PC-3 (cell line): Measurements from ENCODE around the gene CDK1. TPM values are rescaled to one million over a fixed set of nuclear protein-coding genes. Genes with fewer than 3 reads are reported as not detected.

Experiments
- ATAC-seq: fragments of 200-7000 bp; cut with Tn5 transposase; 2 replicates; pipeline ENCODE4 v1.9.1; 2020; ENCODE audit warnings: mild to moderate bottlenecking, moderate library complexity
- BruUV-seq: library from RNA; stranded (reverse); fragments of 400-500 nt; replicated peaks from 2 replicates; lab custom pipeline; 2021; lab: Mats Ljungman, UMichigan
- CTCF ChIA-PET: fragments of 300-600 bp; sonication (Branson Sonifier 250); formaldehyde crosslinking; loops from one replicate; lab custom pipeline; 2022; ENCODE audit warnings: antibody characterized with exemption; lab: Charles Lee
- POLR2A ChIA-PET: fragments of 300-600 bp; sonication (Branson Sonifier 250); formaldehyde crosslinking; loops from one replicate; lab custom pipeline; 2022; ENCODE audit warnings: antibody characterized with exemption; ENCODE audit not compliant: unreplicated experiment; lab: Charles Lee
- DNase-seq: peaks from one replicate; pipeline ENCODE4 v3.0.0-alpha.2; 2015
- H2AFZ ChIP-seq: fragments of 300-600 bp; sonication (generic); 2 replicates; pipeline ENCODE4 v1.6.0; 2016; ENCODE audit warnings: antibody characterized with exemption, low read length
- H3F3A ChIP-seq: fragments of 300-600 bp; sonication (generic); one replicate; pipeline ENCODE4 v1.6.0; 2017; ENCODE audit warnings: antibody characterized with exemption, low read length, control low read depth, mild to moderate bottlenecking; ENCODE audit not compliant: unreplicated experiment
- H3K27ac ChIP-seq: fragments of 300-600 bp; sonication (generic); 2 replicates; pipeline ENCODE4 v1.5.1; 2016; ENCODE audit warnings: mild to moderate bottlenecking, low read length
- H3K27me3 ChIP-seq: fragments of 300-600 bp; sonication (generic); 2 replicates; pipeline ENCODE4 v1.6.1; 2016; ENCODE audit warnings: low read length, mixed read lengths
- H3K36me3 ChIP-seq: fragments of 300-600 bp; sonication (generic); 2 replicates; pipeline ENCODE4 v1.6.1; 2016; ENCODE audit warnings: low read depth, mixed run types, low read length, mixed read lengths
- H3K4me1 ChIP-seq: fragments of 300-600 bp; sonication (generic); 2 replicates; pipeline ENCODE4 v1.5.1; 2016; ENCODE audit warnings: low read length; ENCODE audit not compliant: insufficient read depth
- H3K4me2 ChIP-seq: fragments of 300-600 bp; sonication (generic); 2 replicates; pipeline ENCODE4 v1.6.0; 2016; ENCODE audit warnings: low read length
- H3K4me3 ChIP-seq: fragments of 300-600 bp; sonication (generic); 2 replicates; pipeline ENCODE4 v1.5.1; 2016; ENCODE audit warnings: mild to moderate bottlenecking, low read length, mixed read lengths
- H3K79me2 ChIP-seq: fragments of 300-600 bp; sonication (generic); 2 replicates; pipeline ENCODE4 v1.6.1; 2017; ENCODE audit warnings: low read length, mixed read lengths
- H3K9ac ChIP-seq: fragments of 300-600 bp; sonication (generic); 2 replicates; pipeline ENCODE4 v1.6.0; 2016; ENCODE audit warnings: mild to moderate bottlenecking, low read length
- H3K9me2 ChIP-seq: fragments of 300-600 bp; sonication (generic); replicated peaks from 2 replicates; pipeline ENCODE4 v1.6.1; 2016; ENCODE audit warnings: mixed run types, low read length, mixed read lengths
- H3K9me3 ChIP-seq: fragments of 300-600 bp; sonication (generic); 2 replicates; pipeline ENCODE4 v1.6.1; 2016; ENCODE audit warnings: low read length, mixed read lengths
- H4K20me1 ChIP-seq: fragments of 300-600 bp; sonication (generic); 2 replicates; pipeline ENCODE4 v1.6.1; 2016; ENCODE audit warnings: low read length, mixed read lengths
- EZH2 ChIP-seq: fragments of 300-600 bp; sonication (generic); IDR thresholded peaks from one replicate; pipeline ENCODE4 v1.6.1; 2017; ENCODE audit warnings: antibody characterized with exemption, mild to moderate bottlenecking, low read length; ENCODE audit not compliant: unreplicated experiment
- EZH2phosphoT487 ChIP-seq: fragments of 300-600 bp; sonication (generic); IDR thresholded peaks from 2 replicates; pipeline ENCODE4 v1.6.1; 2018; ENCODE audit warnings: mild to moderate bottlenecking, antibody characterized with exemption, low read length, borderline replicate concordance
- intact Hi-C: fragments of 100-400 bp; cut with micrococcal nuclease; formaldehyde crosslinking; loops from 2 replicates; pipeline ENCODE4 v1.9.0; 2023
- total RNA-seq: library from RNA; depleted of rRNA; stranded (reverse); fragments of >200 nt; gene quantifications from 2 replicates; pipeline ENCODE4 v1.2.3, GENCODE V29; 2014
- TF ChIP-seq, protein P1 (sequence below): fragments of 300-600 bp; sonication (generic); conservative IDR thresholded peaks from 2 replicates; pipeline ENCODE4 v1.5.1; 2017; ENCODE audit warnings: antibody characterized with exemption, low read depth, mild to moderate bottlenecking, low read length

The CDK1 gene
- total RNA-seq, 1 experiment from 2014 or later, result 202 TPM

DNA sequence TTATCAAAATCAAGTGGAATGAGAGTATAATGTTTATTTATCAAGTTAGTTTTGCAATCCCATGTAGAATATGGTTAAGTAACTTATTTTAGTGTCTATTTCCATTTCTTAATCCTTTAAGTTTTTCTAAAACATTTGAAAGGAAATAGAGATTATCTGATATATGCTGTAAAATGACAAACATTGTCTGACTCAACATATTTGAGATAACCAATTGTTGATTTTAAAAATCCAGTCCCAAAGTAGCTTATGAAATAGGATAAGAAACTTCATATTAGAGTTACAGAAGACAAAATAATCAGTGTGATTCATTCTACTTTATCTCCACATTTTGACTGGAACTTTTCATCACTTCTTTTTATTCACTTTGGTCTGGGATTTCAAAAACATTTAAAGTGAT lies 38.7 kb upstream of the CDK1 start:
- Histone ChIP-seq H3K4me3 (no peak overlapping the region), H3K27me3 (no peaks in the 10 kb centered on the region), H3K4me2 (no peak overlapping the region), H3K9ac (no peak overlapping the region), H3K36me3 (no peaks in the 10 kb centered on the region), H2AFZ (no peak overlapping the region), H4K20me1 (no peaks in the 10 kb centered on the region), H3K9me2 (no peaks in the 10 kb centered on the region), H3F3A (no peaks in the 10 kb centered on the region), H3K79me2 (no peaks in the 10 kb centered on the region), H3K27ac (no peak overlapping the region), H3K4me1 (peaks cover 34% of the 10 kb centered on the region), H3K9me3 (no peaks in the 10 kb centered on the region)
- DNase-seq (peak; percentile 66), ATAC-seq (no peak)
- no TSS peak for BruUV-seq
- ChIA-PET CTCF (no interaction called here), POLR2A (interaction anchor here (0.7 kb wide), 1 partner anchor 527 kb away, joined by 3 read pairs; no protein-coding TSS in a partner anchor)
- intact Hi-C loops, result loop anchor here (2.0 kb wide), 1 partner anchor 17 kb away; no protein-coding TSS in a partner anchor
- TF ChIP-seq, protein P1, sequence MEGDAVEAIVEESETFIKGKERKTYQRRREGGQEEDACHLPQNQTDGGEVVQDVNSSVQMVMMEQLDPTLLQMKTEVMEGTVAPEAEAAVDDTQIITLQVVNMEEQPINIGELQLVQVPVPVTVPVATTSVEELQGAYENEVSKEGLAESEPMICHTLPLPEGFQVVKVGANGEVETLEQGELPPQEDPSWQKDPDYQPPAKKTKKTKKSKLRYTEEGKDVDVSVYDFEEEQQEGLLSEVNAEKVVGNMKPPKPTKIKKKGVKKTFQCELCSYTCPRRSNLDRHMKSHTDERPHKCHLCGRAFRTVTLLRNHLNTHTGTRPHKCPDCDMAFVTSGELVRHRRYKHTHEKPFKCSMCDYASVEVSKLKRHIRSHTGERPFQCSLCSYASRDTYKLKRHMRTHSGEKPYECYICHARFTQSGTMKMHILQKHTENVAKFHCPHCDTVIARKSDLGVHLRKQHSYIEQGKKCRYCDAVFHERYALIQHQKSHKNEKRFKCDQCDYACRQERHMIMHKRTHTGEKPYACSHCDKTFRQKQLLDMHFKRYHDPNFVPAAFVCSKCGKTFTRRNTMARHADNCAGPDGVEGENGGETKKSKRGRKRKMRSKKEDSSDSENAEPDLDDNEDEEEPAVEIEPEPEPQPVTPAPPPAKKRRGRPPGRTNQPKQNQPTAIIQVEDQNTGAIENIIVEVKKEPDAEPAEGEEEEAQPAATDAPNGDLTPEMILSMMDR, result no peak
- no peak for TF ChIP-seq EZH2
- TF ChIP-seq EZH2phosphoT487, result no peak

DNA sequence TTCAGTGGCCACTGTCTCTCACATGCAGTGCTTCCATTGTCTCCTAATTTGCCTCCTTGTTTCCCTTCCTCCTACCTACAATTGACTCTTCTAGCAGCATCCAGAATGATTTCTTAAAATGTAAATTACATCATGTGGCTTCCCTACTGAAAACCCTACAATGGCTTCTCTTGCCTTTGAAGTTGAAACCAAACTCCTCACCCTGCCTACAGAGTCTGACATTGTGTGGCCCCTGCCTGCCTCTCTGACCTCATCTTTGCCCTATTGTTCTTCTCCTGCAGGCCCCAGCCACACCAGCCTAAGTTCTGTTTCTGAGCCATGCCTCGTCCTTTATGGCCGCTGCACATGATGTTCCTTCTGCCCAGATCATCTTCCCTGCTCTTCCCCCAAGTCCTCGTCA lies 35.8 kb upstream of the CDK1 start:
- no peak for DNase-seq
- Histone ChIP-seq H4K20me1 (no peaks in the 10 kb centered on the region), H2AFZ (no peak overlapping the region), H3K4me1 (peaks cover 18% of the 10 kb centered on the region), H3K9me2 (no peaks in the 10 kb centered on the region), H3K9me3 (no peaks in the 10 kb centered on the region), H3F3A (no peaks in the 10 kb centered on the region), H3K4me3 (no peak overlapping the region), H3K36me3 (no peaks in the 10 kb centered on the region), H3K27me3 (no peaks in the 10 kb centered on the region), H3K4me2 (no peak overlapping the region), H3K9ac (no peak overlapping the region), H3K27ac (no peak overlapping the region), H3K79me2 (no peaks in the 10 kb centered on the region)
- no TSS peak for BruUV-seq
- TF ChIP-seq, protein P1, result no peak
- no peak for TF ChIP-seq EZH2
- TF ChIP-seq EZH2phosphoT487, result no peak
- POLR2A ChIA-PET, result no interaction called here
- intact Hi-C loops, result no loop called here
- CTCF ChIA-PET, result no interaction called here
- ATAC-seq, result no peak

DNA sequence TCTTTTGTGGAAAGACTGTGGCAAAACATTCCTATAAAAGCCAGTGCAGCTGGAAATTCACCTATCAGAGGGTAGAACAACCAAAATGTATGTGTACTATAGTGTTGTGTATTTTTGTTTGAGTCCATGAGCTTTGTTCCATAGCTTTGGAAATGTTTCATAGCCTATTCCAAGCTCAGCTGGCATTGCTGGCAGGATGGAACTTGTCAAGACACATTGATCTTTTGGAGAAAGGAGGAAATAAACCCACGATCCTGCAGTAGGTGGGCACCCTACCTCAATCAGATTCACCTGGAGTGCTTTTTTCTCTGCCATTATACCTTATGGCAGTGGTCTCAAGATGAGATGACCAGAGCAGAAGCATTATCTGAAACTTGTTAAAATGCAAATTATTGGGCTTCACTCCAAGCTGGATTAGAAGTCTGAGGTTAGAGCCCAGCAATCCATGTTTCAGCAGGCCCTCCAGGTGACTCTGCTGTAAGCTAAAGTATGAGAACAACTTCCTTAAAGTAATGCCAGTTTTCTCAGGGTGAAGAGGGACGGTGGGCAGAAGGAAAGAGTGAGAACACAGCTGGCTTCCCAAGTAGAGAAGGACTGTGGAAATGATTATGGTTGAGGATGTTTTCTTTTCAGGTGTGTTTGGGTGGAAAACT lies 30.3 kb upstream of the CDK1 start:
- Histone ChIP-seq H3K79me2 (no peaks in the 10 kb centered on the region), H3K27me3 (no peaks in the 10 kb centered on the region), H4K20me1 (no peaks in the 10 kb centered on the region), H3K4me2 (no peak overlapping the region), H3K9ac (no peak overlapping the region), H3K4me1 (no peaks in the 10 kb centered on the region), H3K9me3 (no peaks in the 10 kb centered on the region), H3K9me2 (no peaks in the 10 kb centered on the region), H3F3A (no peaks in the 10 kb centered on the region), H3K27ac (no peak overlapping the region), H3K4me3 (no peak overlapping the region), H2AFZ (no peak overlapping the region), H3K36me3 (no peaks in the 10 kb centered on the region)
- DNase-seq (no peak), ATAC-seq (no peak)
- ChIA-PET POLR2A (interaction anchor here (0.5 kb wide), 1 partner anchor 43 kb away, joined by 3 read pairs; no protein-coding TSS in a partner anchor), CTCF (interaction anchor here (0.5 to 0.6 kb wide), 2 partner anchors 43 to 1278 kb away, joined by 3 to 12 read pairs; no protein-coding TSS in a partner anchor)
- intact Hi-C loops, result no loop called here
- no TSS peak for BruUV-seq
- TF ChIP-seq EZH2 (no peak), EZH2phosphoT487 (no peak)
- TF ChIP-seq, protein P1, result no peak
